ENCODE results near the gene PIGM. TPM values are rescaled to one million over a fixed set of nuclear protein-coding genes. Genes with fewer than 3 reads are reported as not detected.

PIGM gene
- total RNA-seq, 1 experiment from 2014 or later = 4.6 TPM

DNA sequence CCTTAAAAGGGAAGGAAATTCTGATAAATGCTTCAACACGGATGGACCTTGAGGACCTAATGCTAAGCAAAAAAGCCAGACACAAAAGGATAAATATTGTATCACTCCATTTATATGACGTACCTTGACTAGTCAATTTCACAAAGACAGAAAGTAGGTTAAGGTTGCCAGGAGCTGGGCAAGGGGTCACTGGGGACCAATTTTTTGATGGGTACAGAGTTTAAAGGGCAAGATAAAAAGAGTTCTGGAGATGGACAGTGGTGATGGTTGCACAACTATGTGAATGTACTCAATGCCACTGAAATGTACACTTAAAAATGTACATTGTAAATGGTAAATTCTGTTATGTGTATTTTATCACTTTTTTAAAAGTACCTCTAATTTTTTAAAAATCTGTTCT, 45.7 kb downstream of the PIGM start:
- no TSS peak for BruUV-seq (replicated peaks)

DNA sequence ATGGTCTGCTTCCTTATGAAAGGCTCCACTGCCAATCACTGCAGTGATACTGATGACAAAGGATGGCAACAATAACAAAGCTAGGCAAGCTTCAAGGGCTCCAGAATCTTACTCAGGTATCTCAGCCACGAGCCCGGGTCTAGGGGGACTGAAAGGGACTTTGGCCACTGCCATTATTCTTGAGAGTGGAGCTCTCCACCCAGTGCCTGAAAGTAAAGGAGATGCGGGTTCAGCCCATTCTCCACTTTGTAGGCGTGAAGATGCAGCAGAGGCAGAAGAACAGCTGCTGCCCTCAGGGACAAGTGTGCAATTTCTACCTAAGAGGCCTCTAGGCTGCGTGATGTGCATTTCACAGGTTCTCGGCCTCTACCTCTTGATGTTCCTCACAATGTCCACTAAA, 46.3 kb downstream of the PIGM start:
- POLR2A ChIA-PET (ENCODE audit: low non-redundant PET) = no interaction called here
- intact Hi-C loops (cut with micrococcal nuclease; ENCODE audit: unreplicated experiment) = no loop called here
- no peak for TF ChIP-seq EZH2 (IDR thresholded peaks at IDR 0.05; ENCODE audit: borderline replicate concordance, low read depth, low read length, poor library complexity, severe bottlenecking)
- TF ChIP-seq, protein P1, sequence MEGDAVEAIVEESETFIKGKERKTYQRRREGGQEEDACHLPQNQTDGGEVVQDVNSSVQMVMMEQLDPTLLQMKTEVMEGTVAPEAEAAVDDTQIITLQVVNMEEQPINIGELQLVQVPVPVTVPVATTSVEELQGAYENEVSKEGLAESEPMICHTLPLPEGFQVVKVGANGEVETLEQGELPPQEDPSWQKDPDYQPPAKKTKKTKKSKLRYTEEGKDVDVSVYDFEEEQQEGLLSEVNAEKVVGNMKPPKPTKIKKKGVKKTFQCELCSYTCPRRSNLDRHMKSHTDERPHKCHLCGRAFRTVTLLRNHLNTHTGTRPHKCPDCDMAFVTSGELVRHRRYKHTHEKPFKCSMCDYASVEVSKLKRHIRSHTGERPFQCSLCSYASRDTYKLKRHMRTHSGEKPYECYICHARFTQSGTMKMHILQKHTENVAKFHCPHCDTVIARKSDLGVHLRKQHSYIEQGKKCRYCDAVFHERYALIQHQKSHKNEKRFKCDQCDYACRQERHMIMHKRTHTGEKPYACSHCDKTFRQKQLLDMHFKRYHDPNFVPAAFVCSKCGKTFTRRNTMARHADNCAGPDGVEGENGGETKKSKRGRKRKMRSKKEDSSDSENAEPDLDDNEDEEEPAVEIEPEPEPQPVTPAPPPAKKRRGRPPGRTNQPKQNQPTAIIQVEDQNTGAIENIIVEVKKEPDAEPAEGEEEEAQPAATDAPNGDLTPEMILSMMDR (conservative IDR thresholded peaks at IDR 0.05; ENCODE audit: low read depth, low read length) = no peak
- Histone ChIP-seq H3K27ac (ENCODE audit: low read depth, low read length, poor library complexity, severe bottlenecking) (no peak overlapping the region), H3K27me3 (replicated peaks; ENCODE audit: insufficient read depth, low read depth, low read length, poor library complexity) (peaks cover 31% of the 10 kb centered on the region), H3K4me3 (ENCODE audit: low read depth, low read length, poor library complexity, severe bottlenecking) (no peak overlapping the region), H3K36me3 (ENCODE audit: insufficient read depth, low read length, poor library complexity, severe bottlenecking) (no peaks in the 10 kb centered on the region), H3K9me3 (ENCODE audit: low read depth, low read length, poor library complexity, severe bottlenecking) (no peaks in the 10 kb centered on the region), H3K4me1 (ENCODE audit: insufficient read depth, low read length, poor library complexity, severe bottlenecking) (no peaks in the 10 kb centered on the region)
- DNase-seq (ENCODE audit: low spot score) = no peak
- CTCF ChIA-PET = no interaction called here
- no TSS peak for BruUV-seq (replicated peaks)

More for the DNA sequence above, 45.7 kb downstream of the PIGM start:
- H3K27ac ChIP-seq (ENCODE audit: low read depth, low read length, poor library complexity, severe bottlenecking) = no peak overlapping the region
- no peaks in the 10 kb centered on the region for H3K4me1 ChIP-seq (ENCODE audit: insufficient read depth, low read length, poor library complexity, severe bottlenecking)
- no peaks in the 10 kb centered on the region for H3K9me3 ChIP-seq (ENCODE audit: low read depth, low read length, poor library complexity, severe bottlenecking)
- H3K27me3 ChIP-seq (replicated peaks; ENCODE audit: insufficient read depth, low read depth, low read length, poor library complexity) = peaks cover 30% of the 10 kb centered on the region
- intact Hi-C loops (cut with micrococcal nuclease; ENCODE audit: unreplicated experiment) = no loop called here
- POLR2A ChIA-PET (ENCODE audit: low non-redundant PET) = no interaction called here
- no peaks in the 10 kb centered on the region for H3K36me3 ChIP-seq (ENCODE audit: insufficient read depth, low read length, poor library complexity, severe bottlenecking)
- no peak for TF ChIP-seq EZH2 (IDR thresholded peaks at IDR 0.05; ENCODE audit: borderline replicate concordance, low read depth, low read length, poor library complexity, severe bottlenecking)
- no peak for DNase-seq (ENCODE audit: low spot score)
- CTCF ChIA-PET = no interaction called here
- no peak overlapping the region for H3K4me3 ChIP-seq (ENCODE audit: low read depth, low read length, poor library complexity, severe bottlenecking)

DNA sequence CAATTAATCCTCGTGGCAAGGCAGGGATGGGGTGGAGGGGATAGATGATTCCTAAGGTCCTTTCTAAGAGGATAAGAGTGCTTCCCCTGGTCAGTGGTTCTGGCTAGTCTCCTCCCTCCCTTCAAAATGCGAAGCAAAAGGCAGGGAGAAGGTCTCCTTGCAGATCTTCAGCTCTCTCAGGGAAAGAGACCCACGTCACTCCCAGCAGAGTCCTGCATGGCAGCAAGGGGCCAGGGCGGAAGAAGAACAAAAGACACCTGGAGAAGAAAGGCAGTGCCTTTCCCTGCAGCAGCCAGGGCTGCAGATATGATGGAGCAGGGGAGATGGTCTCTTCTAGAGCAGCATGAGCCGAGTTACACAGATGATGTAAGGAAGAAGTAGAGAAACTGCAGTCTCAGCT, 48.1 kb downstream of the PIGM start:
- BruUV-seq (replicated peaks) = no TSS peak
- DNase-seq (ENCODE audit: low spot score) = no peak
- Histone ChIP-seq H3K4me1 (ENCODE audit: insufficient read depth, low read length, poor library complexity, severe bottlenecking) (no peaks in the 10 kb centered on the region), H3K9me3 (ENCODE audit: low read depth, low read length, poor library complexity, severe bottlenecking) (no peaks in the 10 kb centered on the region), H3K27ac (ENCODE audit: low read depth, low read length, poor library complexity, severe bottlenecking) (no peak overlapping the region), H3K4me3 (ENCODE audit: low read depth, low read length, poor library complexity, severe bottlenecking) (no peak overlapping the region), H3K27me3 (replicated peaks; ENCODE audit: insufficient read depth, low read depth, low read length, poor library complexity) (peaks cover 46% of the 10 kb centered on the region), H3K36me3 (ENCODE audit: insufficient read depth, low read length, poor library complexity, severe bottlenecking) (no peaks in the 10 kb centered on the region)
- POLR2A ChIA-PET (ENCODE audit: low non-redundant PET) = no interaction called here
- intact Hi-C loops (cut with micrococcal nuclease; ENCODE audit: unreplicated experiment) = no loop called here
- CTCF ChIA-PET = interaction anchor here (1.1 kb wide), 1 partner anchor 23 kb away, joined by 4 read pairs; no protein-coding TSS in a partner anchor
- TF ChIP-seq EZH2 (IDR thresholded peaks at IDR 0.05; ENCODE audit: borderline replicate concordance, low read depth, low read length, poor library complexity, severe bottlenecking) = no peak
- TF ChIP-seq, protein P1 (conservative IDR thresholded peaks at IDR 0.05; ENCODE audit: low read depth, low read length) = no peak

DNA sequence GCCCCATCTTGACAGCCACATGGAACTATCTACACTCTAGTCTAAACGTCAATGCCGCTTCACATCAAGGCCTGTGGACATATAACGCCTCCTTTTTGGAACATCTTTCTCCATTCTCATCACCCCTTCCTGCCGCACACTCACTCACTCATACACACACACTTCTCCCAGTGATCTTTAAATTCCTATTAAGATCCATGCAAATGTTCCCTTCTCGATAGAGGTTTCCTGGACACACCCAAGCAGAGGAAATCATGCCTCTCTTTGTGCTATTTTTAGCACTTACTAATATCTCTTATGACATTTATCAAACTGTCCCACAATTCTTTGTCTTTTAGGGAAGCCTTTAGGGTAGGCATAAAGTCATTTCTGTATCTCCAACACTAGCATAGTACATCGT, 49.5 kb downstream of the PIGM start:
- Histone ChIP-seq H3K27me3 (replicated peaks; ENCODE audit: insufficient read depth, low read depth, low read length, poor library complexity) (peaks cover 60% of the 10 kb centered on the region), H3K4me1 (ENCODE audit: insufficient read depth, low read length, poor library complexity, severe bottlenecking) (no peaks in the 10 kb centered on the region), H3K4me3 (ENCODE audit: low read depth, low read length, poor library complexity, severe bottlenecking) (no peak overlapping the region), H3K36me3 (ENCODE audit: insufficient read depth, low read length, poor library complexity, severe bottlenecking) (no peaks in the 10 kb centered on the region), H3K9me3 (ENCODE audit: low read depth, low read length, poor library complexity, severe bottlenecking) (no peaks in the 10 kb centered on the region), H3K27ac (ENCODE audit: low read depth, low read length, poor library complexity, severe bottlenecking) (no peak overlapping the region)
- DNase-seq (ENCODE audit: low spot score) = no peak
- intact Hi-C loops (cut with micrococcal nuclease; ENCODE audit: unreplicated experiment) = no loop called here
- CTCF ChIA-PET = no interaction called here
- BruUV-seq (replicated peaks) = no TSS peak
- POLR2A ChIA-PET (ENCODE audit: low non-redundant PET) = no interaction called here
- no peak for TF ChIP-seq EZH2 (IDR thresholded peaks at IDR 0.05; ENCODE audit: borderline replicate concordance, low read depth, low read length, poor library complexity, severe bottlenecking)
- TF ChIP-seq, protein P1 (conservative IDR thresholded peaks at IDR 0.05; ENCODE audit: low read depth, low read length) = no peak

Data from A673 (cell line).